WERI-Rb-1 (cell line): Measurements from ENCODE around the gene SLC7A8.

ENCODE experiments used
- DNase-seq: peaks from one replicate; pipeline ENCODE4 v3.0.0-alpha.2; 2020
- H3K27ac ChIP-seq: fragments of 250-450 bp; sonication (Bioruptor Pico); 2 replicates; pipeline ENCODE4 v1.5.1; 2020; ENCODE audit warnings: mild to moderate bottlenecking, moderate library complexity
- H3K27me3 ChIP-seq: fragments of 250-450 bp; sonication (Bioruptor Pico); 2 replicates; pipeline ENCODE4 v1.5.1; 2021; ENCODE audit warnings: mild to moderate bottlenecking, low read depth, moderate library complexity; ENCODE audit not compliant: insufficient read depth, severe bottlenecking
- H3K36me3 ChIP-seq: fragments of 250-450 bp; sonication (Bioruptor Pico); 2 replicates; pipeline ENCODE4 v1.5.1; 2020; ENCODE audit warnings: mild to moderate bottlenecking, moderate library complexity
- H3K4me3 ChIP-seq: 2 replicates; pipeline ENCODE4 v1.5.1; 2011; ENCODE audit warnings: low read depth, mild to moderate bottlenecking, control low read depth, low read length
- H3K9me3 ChIP-seq: fragments of 250-450 bp; sonication (Bioruptor Pico); 2 replicates; pipeline ENCODE4 v1.5.1; 2021; ENCODE audit warnings: mild to moderate bottlenecking, moderate library complexity; ENCODE audit not compliant: severe bottlenecking
- CTCF ChIP-seq: IDR thresholded peaks from 2 replicates; pipeline ENCODE4 v1.5.1; 2011; ENCODE audit warnings: low read depth, mild to moderate bottlenecking, control low read depth, inconsistent platforms, low read length

SLC7A8 gene

DNA sequence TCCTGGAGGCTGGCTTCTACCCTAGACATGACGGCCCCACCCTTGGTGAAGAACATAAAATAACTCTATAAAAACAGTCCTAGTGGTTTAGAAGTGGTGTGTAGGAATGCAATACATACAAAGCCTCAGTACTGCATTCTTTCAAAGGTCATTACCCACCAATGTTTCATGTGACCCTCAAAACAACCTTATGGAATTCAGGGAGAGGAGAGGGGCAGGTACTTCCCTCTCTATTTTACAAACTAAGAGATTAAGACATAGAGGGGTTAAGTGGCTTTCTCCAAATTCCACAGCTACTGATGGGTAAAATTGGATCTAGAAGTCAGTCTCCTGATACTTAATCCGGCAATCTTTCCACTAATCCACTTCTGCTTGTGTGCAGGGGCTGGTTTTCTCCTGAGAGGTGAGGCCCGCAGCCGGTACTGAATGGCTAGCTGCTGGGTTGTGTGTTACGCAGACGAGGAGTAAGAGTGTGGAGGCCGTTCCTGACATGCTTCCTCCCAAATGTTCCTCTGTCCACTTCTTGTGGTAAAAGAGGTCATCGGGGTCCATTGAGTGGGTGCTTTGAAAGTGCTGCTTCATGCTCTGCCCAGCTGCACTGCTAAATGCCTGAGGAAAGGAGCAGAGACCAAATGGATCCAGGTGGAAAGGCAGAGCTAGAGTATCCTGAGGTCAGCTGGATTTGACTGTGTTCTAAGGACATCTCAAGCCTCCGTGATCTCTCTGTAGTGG is 16.2 kb downstream of the SLC7A8 start:
- no peak overlapping the region for H3K4me3 ChIP-seq
- H3K27me3 ChIP-seq, result peaks cover 60% of the 10 kb centered on the region
- no peaks in the 10 kb centered on the region for H3K9me3 ChIP-seq
- DNase-seq, result peak; percentile 49
- H3K36me3 ChIP-seq, result no peaks in the 10 kb centered on the region
- no peak overlapping the region for H3K27ac ChIP-seq
- no peak for TF ChIP-seq CTCF

DNA sequence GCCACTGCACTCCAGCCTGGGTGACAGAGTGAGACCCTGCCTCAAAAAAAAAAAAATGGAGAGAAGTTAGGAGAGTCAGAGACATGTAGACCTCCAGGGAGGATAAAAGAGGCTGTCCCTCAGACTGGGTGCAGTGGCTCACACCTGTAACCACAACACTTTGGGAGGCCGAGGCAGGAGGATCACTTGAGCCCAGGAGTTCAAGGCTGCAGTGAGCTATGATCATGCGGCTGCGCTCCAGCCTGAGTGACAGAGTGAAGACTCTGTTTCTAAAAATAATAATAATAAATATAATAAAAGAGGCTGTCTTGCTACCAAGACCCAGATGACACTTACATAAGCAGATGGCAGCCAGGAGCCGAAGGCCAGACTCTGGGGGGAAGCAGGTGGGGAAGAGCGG is 18.5 kb downstream of the SLC7A8 start:
- no peak for DNase-seq
- Histone ChIP-seq H3K36me3 (no peaks in the 10 kb centered on the region), H3K27ac (no peak overlapping the region), H3K27me3 (peaks cover 43% of the 10 kb centered on the region), H3K9me3 (no peaks in the 10 kb centered on the region), H3K4me3 (no peak overlapping the region)
- no peak for TF ChIP-seq CTCF

DNA sequence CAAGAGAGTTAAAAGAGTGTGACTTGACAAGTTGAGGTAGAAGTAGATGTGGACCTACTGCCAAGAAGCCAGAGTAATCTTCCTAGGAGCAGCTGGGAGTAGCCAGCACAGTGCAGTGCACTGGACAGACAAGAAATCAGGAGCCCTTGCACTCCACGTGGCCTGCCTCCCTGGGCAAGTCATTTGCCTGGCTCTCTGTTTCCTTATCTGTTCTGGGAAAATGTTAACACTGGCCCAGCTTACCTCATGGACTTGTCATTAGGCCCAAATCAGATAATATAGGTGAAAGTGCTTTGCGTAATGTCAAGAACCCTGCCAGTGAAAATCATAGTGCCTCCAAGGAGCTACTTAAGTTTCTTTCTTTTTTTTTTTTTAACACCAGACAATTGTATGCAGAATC is 19.2 kb downstream of the SLC7A8 start:
- Histone ChIP-seq H3K27ac (no peak overlapping the region), H3K27me3 (peaks cover 37% of the 10 kb centered on the region), H3K36me3 (no peaks in the 10 kb centered on the region), H3K4me3 (no peak overlapping the region), H3K9me3 (no peaks in the 10 kb centered on the region)
- no peak for TF ChIP-seq CTCF
- no peak for DNase-seq

DNA sequence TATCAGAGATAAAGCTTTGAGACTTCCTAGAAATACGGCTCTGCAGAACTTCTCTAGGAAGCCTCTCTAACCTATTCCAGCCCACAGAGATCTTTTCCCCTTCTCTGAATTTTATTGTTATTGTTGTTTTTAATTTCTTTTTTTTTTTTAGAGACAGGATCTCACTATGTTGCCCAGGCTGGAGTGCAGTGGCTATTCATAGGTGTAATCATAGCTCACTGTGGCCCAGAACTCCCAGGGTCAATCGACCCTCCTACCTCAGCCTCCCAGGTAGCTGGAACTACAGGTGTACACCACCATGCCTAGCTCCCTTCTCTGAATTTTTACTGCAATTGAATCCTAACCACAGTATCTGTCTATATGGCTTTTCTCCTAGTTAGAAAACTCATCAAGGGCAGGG is 19.6 kb downstream of the SLC7A8 start:
- peaks cover 35% of the 10 kb centered on the region for H3K27me3 ChIP-seq
- TF ChIP-seq CTCF, result no peak
- H3K9me3 ChIP-seq, result no peaks in the 10 kb centered on the region
- DNase-seq, result no peak
- H3K27ac ChIP-seq, result no peak overlapping the region
- H3K4me3 ChIP-seq, result no peak overlapping the region
- no peaks in the 10 kb centered on the region for H3K36me3 ChIP-seq

GRCh38 chr14:23162800-23163199 is 20.7 kb downstream of the SLC7A8 start:
- Histone ChIP-seq H3K27me3 (peaks cover 25% of the 10 kb centered on the region), H3K27ac (no peak overlapping the region), H3K9me3 (no peaks in the 10 kb centered on the region), H3K36me3 (no peaks in the 10 kb centered on the region), H3K4me3 (no peak overlapping the region)
- no peak for TF ChIP-seq CTCF
- DNase-seq, result no peak

- no peak overlapping the region for H3K27ac ChIP-seq
- H3K9me3 ChIP-seq, result no peaks in the 10 kb centered on the region
- no peaks in the 10 kb centered on the region for H3K36me3 ChIP-seq
- no peak overlapping the region for H3K4me3 ChIP-seq
- no peak for TF ChIP-seq CTCF
- H3K27me3 ChIP-seq, result peaks cover 21% of the 10 kb centered on the region
- DNase-seq, result no peak
Observed at GRCh38 chr14:23162005-23162404, 21.5 kb downstream of the SLC7A8 start.
